HG02840 (cell line): ENCODE measurements around the gene ASPRV1.

Experiments used
- ATAC-seq: cut with Tn5 transposase; IDR thresholded peaks from one replicate; pipeline ENCODE4 v1.9.1; 2021; ENCODE audit warnings: mild to moderate bottlenecking, moderate library complexity, moderate number of reproducible peaks; ENCODE audit not compliant: unreplicated experiment, low FRiP score

ASPRV1 gene

DNA sequence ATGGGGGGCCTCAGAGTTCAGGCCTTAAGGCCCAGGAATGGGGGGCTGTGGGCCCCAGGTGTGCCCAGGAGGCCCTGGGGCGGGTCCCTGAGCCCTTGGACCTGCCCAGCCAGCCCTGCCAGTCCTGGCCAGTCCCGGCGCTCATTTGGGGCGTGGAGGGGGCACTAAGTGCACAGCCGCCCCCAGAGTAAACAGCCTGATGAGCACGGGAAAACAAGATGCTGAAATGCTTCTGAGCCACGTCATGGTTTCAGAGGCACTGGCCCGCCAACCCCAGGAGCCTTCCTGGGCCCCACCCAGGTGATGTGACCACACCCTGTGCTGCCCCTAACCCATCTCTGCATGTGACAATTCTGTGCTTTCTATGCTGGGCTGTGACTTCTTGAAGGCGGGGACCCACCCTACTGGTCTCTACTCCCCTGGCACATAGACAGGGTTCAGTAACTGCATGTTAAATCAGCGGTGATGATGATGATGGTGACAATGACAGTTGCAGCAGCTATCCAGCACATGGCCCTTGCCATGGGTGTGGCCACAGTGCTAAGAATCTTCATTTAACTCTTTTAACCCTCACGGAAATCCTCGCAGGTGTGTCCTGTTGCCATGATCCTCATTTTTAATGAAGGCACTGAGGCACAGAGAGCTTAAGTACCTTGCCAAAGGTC, 28.1 kb upstream of the ASPRV1 start:
- ATAC-seq = no peak

GRCh38 chr2:69989009-69989408, 27.6 kb upstream of the ASPRV1 start:
- no peak for ATAC-seq

DNA sequence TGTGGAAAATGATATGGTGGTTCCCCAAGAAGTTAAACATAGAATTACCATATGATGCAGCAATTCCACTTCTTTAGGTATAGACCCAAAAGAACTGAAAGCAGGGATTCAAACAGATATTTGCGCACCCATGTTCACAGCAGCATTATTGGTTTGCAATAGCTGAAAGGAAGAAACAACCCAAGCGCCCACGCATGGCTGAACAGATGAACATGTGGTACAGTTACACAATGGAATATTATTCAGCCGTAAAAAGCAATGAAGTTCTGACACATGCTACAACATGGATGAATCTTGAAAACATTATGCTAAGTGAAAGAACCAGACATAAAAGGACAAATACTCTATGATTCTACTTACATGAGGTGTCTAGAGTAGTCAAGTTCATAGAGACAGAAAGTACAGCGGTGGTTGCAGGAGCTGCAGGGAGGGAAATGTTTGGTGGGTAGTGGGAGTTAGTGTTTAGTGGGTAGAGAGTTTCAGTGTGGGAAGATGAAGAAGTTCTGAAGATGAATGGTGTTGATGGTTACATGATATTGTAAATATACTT, 26.7 kb upstream of the ASPRV1 start:
- no peak for ATAC-seq

GRCh38 chr2:69986691-69987090, 25.3 kb upstream of the ASPRV1 start:
- no peak for ATAC-seq

DNA sequence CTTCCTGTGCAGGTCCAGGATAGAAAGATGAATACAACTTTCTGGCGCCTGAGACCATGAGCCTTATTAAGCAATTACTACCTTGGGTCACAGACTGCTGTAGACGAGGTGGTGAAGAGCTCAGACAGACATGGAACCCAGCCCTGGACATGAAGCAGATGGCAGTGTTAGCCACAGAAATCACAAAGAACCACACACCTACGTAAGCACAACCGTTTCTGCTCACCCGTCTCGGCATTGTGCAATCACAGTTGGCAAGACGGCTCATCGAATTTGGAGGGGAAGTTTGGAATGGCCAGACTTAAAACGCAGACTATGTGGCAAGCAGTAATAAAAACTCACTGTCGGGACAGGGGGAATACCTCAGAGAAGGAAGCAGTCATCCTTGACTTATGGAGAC, 24.3 kb upstream of the ASPRV1 start:
- ATAC-seq = no peak

DNA sequence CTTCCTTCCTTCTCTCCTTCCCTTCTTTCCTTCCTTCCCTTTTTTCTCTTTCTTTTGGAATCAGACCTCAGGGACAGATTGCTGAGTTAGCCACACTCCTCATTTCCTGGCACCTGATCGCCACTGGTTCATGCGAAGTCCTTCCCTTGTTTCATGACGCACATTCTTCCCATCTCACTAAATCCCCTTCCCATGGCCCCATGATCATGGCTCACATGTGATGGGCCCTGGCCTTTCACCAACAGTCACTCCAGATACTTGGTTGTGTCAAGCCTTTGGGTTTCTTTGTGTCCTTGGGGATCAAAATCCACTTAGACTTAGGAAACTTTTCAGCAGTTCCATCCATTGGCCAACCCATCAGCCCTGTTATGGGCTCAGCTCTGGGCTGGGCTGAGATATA, 23.8 kb upstream of the ASPRV1 start:
- no peak for ATAC-seq

DNA sequence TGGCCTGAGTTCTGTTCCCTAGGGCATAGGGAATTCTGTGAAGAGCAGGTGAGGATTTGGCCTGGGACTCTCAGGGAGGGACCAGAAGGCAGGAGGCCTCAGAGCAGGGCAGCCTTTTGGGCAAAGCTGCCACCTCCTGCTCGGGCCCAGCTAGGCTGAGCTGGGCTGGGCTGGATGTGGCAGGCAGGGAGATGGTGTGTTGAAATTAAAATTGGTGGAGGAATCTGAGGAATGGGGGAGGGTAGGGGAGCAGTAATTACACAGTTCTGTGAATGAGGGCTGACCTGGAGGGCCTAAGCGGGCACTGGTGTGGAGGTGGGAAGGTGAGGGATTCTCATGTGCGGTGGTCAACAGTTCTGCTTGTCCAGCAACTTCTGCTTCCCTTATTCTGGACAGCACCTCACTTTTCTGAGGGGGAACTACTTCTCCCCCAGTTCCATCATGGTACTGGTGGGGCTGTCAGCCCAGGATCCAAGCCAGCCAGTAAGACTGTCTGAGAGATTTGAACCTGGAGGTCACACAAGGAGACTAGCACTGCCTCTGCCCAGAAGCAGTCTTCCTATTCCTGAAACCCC, 22.0 kb upstream of the ASPRV1 start:
- ATAC-seq = no peak

DNA sequence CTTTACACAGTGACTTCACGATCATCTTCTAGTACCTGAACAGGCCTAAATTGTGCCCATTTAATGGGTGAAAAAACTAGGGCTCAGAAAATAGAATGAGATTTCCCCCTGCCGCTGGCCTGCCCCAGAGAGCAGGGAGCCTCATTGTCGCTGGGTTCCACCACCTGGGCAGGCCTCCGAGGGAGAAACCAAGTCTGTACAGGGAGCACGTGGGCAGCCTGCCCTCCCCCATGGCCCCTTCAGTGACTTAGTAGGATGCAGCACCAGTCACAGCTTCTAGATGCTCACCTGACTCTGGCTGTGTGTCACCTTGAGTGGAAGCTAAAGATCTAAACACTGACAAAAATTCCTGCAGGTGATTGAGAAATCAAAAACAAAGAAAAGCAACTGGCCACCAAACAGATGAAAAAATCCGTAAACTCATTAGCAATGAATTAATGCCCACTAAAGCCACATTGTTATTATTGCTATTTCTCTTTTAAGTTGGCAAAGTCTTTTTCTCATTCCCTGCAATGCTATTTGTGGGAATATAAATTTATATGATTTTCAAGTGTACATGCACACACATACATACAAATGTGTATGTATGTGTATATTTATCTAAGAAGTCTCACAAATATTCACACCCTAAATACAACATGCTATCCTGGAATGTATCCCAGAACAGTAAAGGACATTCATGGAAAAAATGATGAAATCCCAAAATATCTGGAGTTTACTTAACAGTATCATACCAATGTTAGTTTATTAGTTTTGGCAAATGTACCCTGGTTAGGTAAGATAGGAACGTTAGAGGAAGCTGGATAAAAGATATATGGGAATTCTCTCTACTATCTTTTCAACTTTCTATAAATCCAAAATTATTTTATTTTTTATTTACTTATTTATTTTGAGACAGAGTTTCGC, 18.7 kb upstream of the ASPRV1 start:
- no peak for ATAC-seq

- ATAC-seq = no peak
These were observed 16.6 kb upstream of the ASPRV1 start for GRCh38 chr2:69977906-69978482.

DNA sequence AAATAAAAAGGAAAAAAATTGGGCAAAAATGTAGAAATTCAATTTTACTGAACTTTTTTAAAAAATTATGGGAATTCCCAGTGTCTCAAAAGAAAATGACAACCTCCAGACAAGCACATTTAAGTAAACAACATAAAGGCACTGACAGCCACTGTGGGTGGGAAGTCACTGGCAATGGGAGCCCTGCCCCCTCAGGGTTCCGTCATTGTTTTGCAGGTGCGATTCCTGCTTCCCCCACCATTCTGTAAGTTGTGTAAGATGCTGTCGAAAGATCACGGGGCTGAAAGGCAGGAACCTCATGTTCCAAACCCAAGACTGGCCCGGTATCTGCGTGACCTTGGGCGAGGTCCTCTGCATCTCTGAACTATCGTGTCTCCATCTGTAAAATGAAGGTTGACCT, 15.8 kb upstream of the ASPRV1 start:
- no peak for ATAC-seq

DNA sequence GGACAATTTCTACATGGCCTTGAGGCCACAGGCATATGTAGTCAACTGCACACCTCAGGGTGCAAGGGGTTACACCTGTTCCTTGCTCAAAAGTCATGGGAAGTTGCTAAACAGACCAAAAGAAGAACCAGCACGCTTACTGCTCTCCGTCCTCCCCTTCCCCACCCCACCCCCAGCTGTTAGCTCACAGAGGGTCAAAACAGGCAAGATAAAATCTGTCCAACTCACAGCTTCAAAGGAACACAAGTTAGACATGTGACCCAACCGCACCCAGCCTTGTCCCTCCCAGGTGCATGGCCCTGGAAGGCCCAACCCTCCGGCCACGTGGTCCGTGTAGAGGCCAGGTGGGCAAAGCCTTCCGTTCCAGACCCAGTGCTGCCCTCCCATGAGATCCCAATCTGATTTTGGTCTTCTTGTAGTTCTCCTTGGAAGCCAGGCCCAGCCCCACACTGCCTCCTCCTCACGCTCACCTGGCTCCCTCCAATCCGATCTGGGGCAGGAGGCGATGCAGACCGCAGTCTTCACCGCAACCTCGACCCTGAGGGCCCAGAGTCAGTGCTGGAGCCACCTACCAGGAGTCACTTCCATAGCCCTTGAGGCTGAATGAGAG, 14.5 kb upstream of the ASPRV1 start:
- no peak for ATAC-seq

- no peak for ATAC-seq
These were observed 13.9 kb upstream of the ASPRV1 start for GRCh38 chr2:69975136-69975852.

- no peak for ATAC-seq
These were observed 11.9 kb upstream of the ASPRV1 start for GRCh38 chr2:69973335-69973735.

DNA sequence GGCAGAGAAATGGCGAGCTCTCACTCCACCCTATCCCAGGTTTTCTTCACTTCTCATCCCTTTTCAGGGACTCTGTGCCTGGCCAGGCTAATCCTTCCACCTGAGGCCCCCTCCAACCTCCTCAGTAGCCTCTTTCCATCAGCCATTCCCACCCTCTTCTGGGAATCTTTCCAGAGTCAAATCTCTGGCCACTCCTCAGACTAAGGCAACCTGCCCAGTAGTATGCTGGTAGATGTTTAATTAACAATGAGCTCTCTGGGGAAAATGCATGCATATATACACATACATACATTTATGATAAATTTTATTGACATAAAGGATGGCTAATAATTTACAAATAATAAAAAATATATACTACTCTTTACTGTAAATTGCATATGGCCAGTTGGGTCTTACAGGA, 11.4 kb upstream of the ASPRV1 start:
- no peak for ATAC-seq

- no peak for ATAC-seq
These were observed 8.6 kb upstream of the ASPRV1 start for GRCh38 chr2:69969991-69970390.

- ATAC-seq = no peak
These were observed 7.9 kb upstream of the ASPRV1 start for GRCh38 chr2:69969126-69969983.

GRCh38 chr2:69968609-69969008, 7.2 kb upstream of the ASPRV1 start:
- no peak for ATAC-seq

DNA sequence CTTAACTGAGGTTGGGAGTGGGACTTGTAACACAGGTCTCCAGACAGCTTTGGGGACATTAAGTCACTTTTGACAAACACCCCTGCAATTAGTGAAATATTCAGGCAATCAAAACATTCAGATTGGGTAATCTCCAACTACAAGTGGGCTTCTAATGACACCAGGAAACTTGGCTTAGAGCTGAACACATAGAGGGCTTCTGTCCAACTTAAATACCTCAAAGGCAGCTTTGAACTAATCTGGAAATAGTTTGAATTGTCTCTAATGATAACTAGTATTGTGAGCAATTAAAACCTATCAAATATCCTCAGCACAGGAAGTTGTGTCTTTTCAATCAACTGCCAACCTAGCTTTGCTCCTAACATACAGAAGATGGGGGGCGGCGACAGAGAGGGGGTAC, 5.1 kb upstream of the ASPRV1 start:
- ATAC-seq = no peak
